WI38 (cell line): ENCODE data around the gene TXNDC16.
A peak's percentile ranks its signal among the peaks of the same experiment; 100 is the strongest.

ENCODE experiments used
- H3K4me3 ChIP-seq: 2 replicates; pipeline ENCODE4 v1.5.1; 2011; ENCODE audit warnings: low read depth, mild to moderate bottlenecking, control low read depth, low read length
- CTCF ChIP-seq: IDR thresholded peaks from 2 replicates; pipeline ENCODE4 v1.5.1; 2012; ENCODE audit warnings: low read depth, mild to moderate bottlenecking, control low read depth, low read length

The TXNDC16 gene

GRCh38 chr14:52552063-52552988 lies at the start of gene TXNDC16, which contains the start of gene GPR137C:
TSS of gene TXNDC16 (minus strand) at chr14:52552505. CDS start at chr14:52543557, 8,948 bp downstream.
TSS of gene GPR137C (plus strand) at chr14:52552836. CDS start at chr14:52553148, 312 bp downstream.
- no peak for TF ChIP-seq CTCF

GRCh38 chr14:52599974-52600373 lies 47.7 kb upstream of the TXNDC16 start:
- TF ChIP-seq CTCF, result no peak
- H3K4me3 ChIP-seq, result no peak overlapping the region

More at GRCh38 chr14:52552063-52552988, at the start of gene TXNDC16, which contains the start of gene GPR137C:
- H3K4me3 ChIP-seq, result peak within 1 kb of the TSS; percentile 74

GRCh38 chr14:52598568-52598967 lies 46.3 kb upstream of the TXNDC16 start:
- no peak overlapping the region for H3K4me3 ChIP-seq
- no peak for TF ChIP-seq CTCF

GRCh38 chr14:52596861-52597260 lies 44.6 kb upstream of the TXNDC16 start:
- H3K4me3 ChIP-seq, result no peak overlapping the region
- no peak for TF ChIP-seq CTCF

GRCh38 chr14:52596320-52596719 lies 44.0 kb upstream of the TXNDC16 start:
- no peak for TF ChIP-seq CTCF
- no peak overlapping the region for H3K4me3 ChIP-seq

GRCh38 chr14:52590318-52590717 lies 38.0 kb upstream of the TXNDC16 start:
- H3K4me3 ChIP-seq, result no peak overlapping the region
- TF ChIP-seq CTCF, result no peak

GRCh38 chr14:52589646-52590045 lies 37.3 kb upstream of the TXNDC16 start:
- TF ChIP-seq CTCF, result no peak

More at GRCh38 chr14:52589646-52590045, 37.3 kb upstream of the TXNDC16 start:
- no peak overlapping the region for H3K4me3 ChIP-seq
